Myocyte (in vitro differentiated cells): ENCODE results near the gene UBE2R2. TPM values are rescaled to one million over a fixed set of nuclear protein-coding genes. Genes with fewer than 3 reads are reported as not detected.
"Not testable (repeated sequence)": the region's sequence is repeated elsewhere in the genome, so short reads cannot be mapped to it uniquely, and the experiment has no call there.

ENCODE experiments used
- DNase-seq: peaks from one replicate; pipeline ENCODE4 v3.0.0-alpha.2; 2012; ENCODE audit warnings: low read depth
- total RNA-seq: library from RNA; depleted of rRNA; stranded (reverse); fragments of >200 nt; gene quantifications from 2 replicates; pipeline ENCODE4 v1.2.3, GENCODE V29; 2014

UBE2R2 gene
- total RNA-seq, 1 donor from 2014 or later: 17.1 TPM

- no peak for DNase-seq
Observed at GRCh38 chr9:33837138-33837537, 20.2 kb downstream of the UBE2R2 start.

- no peak for DNase-seq
Observed at GRCh38 chr9:33840381-33840780, 23.4 kb downstream of the UBE2R2 start.

- no peak for DNase-seq
Observed at GRCh38 chr9:33843312-33843961, 26.5 kb downstream of the UBE2R2 start.

- no peak for DNase-seq
Observed at GRCh38 chr9:33846231-33846630, 29.3 kb downstream of the UBE2R2 start.

- not testable (repeated sequence) for DNase-seq
Observed at GRCh38 chr9:33847894-33848205, 30.9 kb downstream of the UBE2R2 start.

- DNase-seq: no peak
Observed at GRCh38 chr9:33850267-33850629, 33.3 kb downstream of the UBE2R2 start.

GRCh38 chr9:33850677-33851076 is 33.7 kb downstream of the UBE2R2 start:
- DNase-seq: no peak

- no peak for DNase-seq
Observed at GRCh38 chr9:33851301-33851700, 34.3 kb downstream of the UBE2R2 start.

GRCh38 chr9:33852216-33852826 is 35.4 kb downstream of the UBE2R2 start:
- peak; percentile 65 for DNase-seq

- no peak for DNase-seq
Observed at GRCh38 chr9:33856247-33856646, 39.3 kb downstream of the UBE2R2 start.

- DNase-seq: peak; percentile 26
Observed at GRCh38 chr9:33858423-33858822, 41.5 kb downstream of the UBE2R2 start.

GRCh38 chr9:33860200-33860871 is 43.4 kb downstream of the UBE2R2 start:
- no peak for DNase-seq

GRCh38 chr9:33861917-33862453 is 45.0 kb downstream of the UBE2R2 start:
- no peak for DNase-seq

GRCh38 chr9:33863027-33863426 is 46.1 kb downstream of the UBE2R2 start:
- DNase-seq: not testable (repeated sequence)

- DNase-seq: peak; percentile 76
Observed at GRCh38 chr9:33867747-33868439, 50.9 kb downstream of the UBE2R2 start.

- DNase-seq: peak; percentile 48
Observed at GRCh38 chr9:33868440-33868973, 51.5 kb downstream of the UBE2R2 start.

- DNase-seq: not testable (repeated sequence)
Observed at GRCh38 chr9:33869243-33869642, 52.3 kb downstream of the UBE2R2 start.

- peak; percentile 45 for DNase-seq
Observed at GRCh38 chr9:33877727-33878489, 60.9 kb downstream of the UBE2R2 start.

GRCh38 chr9:33878691-33879366 is 61.9 kb downstream of the UBE2R2 start:
- peak; percentile 25 for DNase-seq
